ENCODE data around the gene CADPS2. TPM values are rescaled to one million over a fixed set of nuclear protein-coding genes. Genes with fewer than 3 reads are reported as not detected.

CADPS2 gene
- total RNA-seq, 1 experiment from 2014 or later, result 7.4 TPM

- no peak overlapping the region for H3K27ac Mint-ChIP-seq (ENCODE audit: low read depth, unreplicated experiment)
- H3K27me3 Mint-ChIP-seq (ENCODE audit: insufficient read depth, unreplicated experiment), result no peaks in the 10 kb centered on the region
- peaks cover 11% of the 10 kb centered on the region for H3K4me1 Mint-ChIP-seq (ENCODE audit: insufficient read depth, unreplicated experiment)
- intact Hi-C loops (cut with micrococcal nuclease), result no loop called here
- H3K36me3 Mint-ChIP-seq (ENCODE audit: insufficient read depth, unreplicated experiment), result no peaks in the 10 kb centered on the region
- peaks cover 7% of the 10 kb centered on the region for H3K9me3 Mint-ChIP-seq (ENCODE audit: unreplicated experiment)
- H3K4me3 Mint-ChIP-seq (ENCODE audit: unreplicated experiment), result no peak overlapping the region
- no peak for TF ChIP-seq CTCF (IDR thresholded peaks at IDR 0.05; ENCODE audit: unreplicated experiment)
- ChIA-PET CTCF (interaction anchor here (0.6 to 0.7 kb wide), 4 partner anchors 48 to 1912 kb away, joined by 3 to 5 read pairs (median 3); no protein-coding TSS in a partner anchor), POLR2A (interaction anchor here (0.6 to 1.3 kb wide), 2 partner anchors 12 kb away, joined by 3 to 4 read pairs; no protein-coding TSS in a partner anchor)
- no TSS peak for BruUV-seq (replicated peaks)
- DNase-seq (ENCODE audit: unreplicated experiment), result no peak
These were observed 124.2 kb downstream of the CADPS2 start for GRCh38 chr7:122762071-122762470.

- Mint-ChIP-seq H3K36me3 (ENCODE audit: insufficient read depth, unreplicated experiment) (no peaks in the 10 kb centered on the region), H3K4me3 (ENCODE audit: unreplicated experiment) (no peak overlapping the region), H3K27ac (ENCODE audit: low read depth, unreplicated experiment) (no peak overlapping the region), H3K4me1 (ENCODE audit: insufficient read depth, unreplicated experiment) (no peaks in the 10 kb centered on the region), H3K9me3 (ENCODE audit: unreplicated experiment) (peaks cover 7% of the 10 kb centered on the region), H3K27me3 (ENCODE audit: insufficient read depth, unreplicated experiment) (no peaks in the 10 kb centered on the region)
- POLR2A ChIA-PET, result no interaction called here
- DNase-seq (ENCODE audit: unreplicated experiment), result no peak
- CTCF ChIA-PET, result interaction anchor here (0.6 to 0.7 kb wide), 2 partner anchors 232 to 1024 kb away, joined by 3 read pairs; no protein-coding TSS in a partner anchor
- no TSS peak for BruUV-seq (replicated peaks)
- TF ChIP-seq CTCF (IDR thresholded peaks at IDR 0.05; ENCODE audit: unreplicated experiment), result no peak
- intact Hi-C loops (cut with micrococcal nuclease), result no loop called here
These were observed 127.8 kb downstream of the CADPS2 start for GRCh38 chr7:122758501-122758900.

GRCh38 chr7:122756860-122757259 is 129.4 kb downstream of the CADPS2 start:
- POLR2A ChIA-PET, result no interaction called here
- no peaks in the 10 kb centered on the region for H3K27me3 Mint-ChIP-seq (ENCODE audit: insufficient read depth, unreplicated experiment)
- no TSS peak for BruUV-seq (replicated peaks)
- H3K9me3 Mint-ChIP-seq (ENCODE audit: unreplicated experiment), result peaks cover 2% of the 10 kb centered on the region
- intact Hi-C loops (cut with micrococcal nuclease), result no loop called here
- no peak overlapping the region for H3K4me3 Mint-ChIP-seq (ENCODE audit: unreplicated experiment)
- H3K4me1 Mint-ChIP-seq (ENCODE audit: insufficient read depth, unreplicated experiment), result no peaks in the 10 kb centered on the region
- no peaks in the 10 kb centered on the region for H3K36me3 Mint-ChIP-seq (ENCODE audit: insufficient read depth, unreplicated experiment)
- H3K27ac Mint-ChIP-seq (ENCODE audit: low read depth, unreplicated experiment), result no peak overlapping the region
- DNase-seq (ENCODE audit: unreplicated experiment), result no peak
- no peak for TF ChIP-seq CTCF (IDR thresholded peaks at IDR 0.05; ENCODE audit: unreplicated experiment)
- CTCF ChIA-PET, result no interaction called here

- H3K27ac Mint-ChIP-seq (ENCODE audit: low read depth, unreplicated experiment), result no peak overlapping the region
- intact Hi-C loops (cut with micrococcal nuclease), result no loop called here
- no peaks in the 10 kb centered on the region for H3K9me3 Mint-ChIP-seq (ENCODE audit: unreplicated experiment)
- ChIA-PET CTCF (interaction anchor here (0.6 kb wide), 1 partner anchor 73 kb away, joined by 3 read pairs; no protein-coding TSS in a partner anchor), POLR2A (interaction anchor here (0.5 kb wide), 1 partner anchor 1468 kb away, joined by 3 read pairs; no protein-coding TSS in a partner anchor)
- no peaks in the 10 kb centered on the region for H3K36me3 Mint-ChIP-seq (ENCODE audit: insufficient read depth, unreplicated experiment)
- TF ChIP-seq CTCF (IDR thresholded peaks at IDR 0.05; ENCODE audit: unreplicated experiment), result no peak
- H3K27me3 Mint-ChIP-seq (ENCODE audit: insufficient read depth, unreplicated experiment), result no peaks in the 10 kb centered on the region
- BruUV-seq (replicated peaks), result no TSS peak
- H3K4me1 Mint-ChIP-seq (ENCODE audit: insufficient read depth, unreplicated experiment), result no peaks in the 10 kb centered on the region
- DNase-seq (ENCODE audit: unreplicated experiment), result no peak
- H3K4me3 Mint-ChIP-seq (ENCODE audit: unreplicated experiment), result no peak overlapping the region
These were observed 130.6 kb downstream of the CADPS2 start for GRCh38 chr7:122755696-122756095.

Data from MCF 10A (cell line).